Epithelial cell of prostate (primary cell): ENCODE measurements around the gene GALNT9.

ENCODE experiments used
- DNase-seq: peaks from one replicate; pipeline ENCODE4 v3.0.0-alpha.2; 2011; ENCODE audit warnings: low read depth, low spot score
- H3K27ac ChIP-seq: fragments of 450-650 bp; 2 replicates; pipeline ENCODE4 v1.5.1; 2017; ENCODE audit warnings: mild to moderate bottlenecking

The GALNT9 gene

GRCh38 chr12:132284827-132285741 is 44.3 kb downstream of the GALNT9 start:
- DNase-seq: peak; percentile 12
- no peak overlapping the region for H3K27ac ChIP-seq

DNA sequence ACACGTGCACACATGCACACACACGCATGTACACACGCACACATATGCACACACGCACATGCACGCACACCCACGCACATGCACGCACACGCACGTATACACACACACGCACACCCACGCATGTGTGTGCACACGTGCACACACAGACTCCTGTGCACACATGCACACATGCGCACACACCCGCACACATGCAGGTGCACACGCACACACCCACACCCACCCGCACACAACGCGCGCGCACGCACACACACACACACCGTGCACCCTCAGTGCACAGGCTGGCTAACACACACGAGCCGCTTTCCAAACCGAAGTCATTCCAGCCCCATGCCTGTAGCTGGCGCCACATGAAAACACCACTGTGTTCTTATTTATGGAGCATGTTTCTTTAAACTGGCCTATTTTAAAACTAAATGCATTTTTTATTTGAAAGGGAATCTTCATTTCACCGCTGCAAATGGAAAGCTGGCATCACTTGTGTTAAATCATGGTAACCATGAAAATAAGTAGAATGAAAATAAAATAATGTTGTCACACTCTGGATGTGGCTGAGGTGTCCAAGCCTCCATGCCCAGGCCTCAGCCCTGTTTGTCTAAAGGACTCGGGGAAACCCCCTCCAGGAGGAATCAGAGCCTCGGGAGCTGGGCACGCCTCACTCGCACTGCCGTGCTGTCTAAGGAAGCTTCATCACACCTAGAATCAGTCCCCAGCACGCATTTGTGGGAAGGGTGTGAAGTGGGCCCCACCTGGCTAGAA is 45.1 kb downstream of the GALNT9 start:
- no peak overlapping the region for H3K27ac ChIP-seq
- DNase-seq: no peak

DNA sequence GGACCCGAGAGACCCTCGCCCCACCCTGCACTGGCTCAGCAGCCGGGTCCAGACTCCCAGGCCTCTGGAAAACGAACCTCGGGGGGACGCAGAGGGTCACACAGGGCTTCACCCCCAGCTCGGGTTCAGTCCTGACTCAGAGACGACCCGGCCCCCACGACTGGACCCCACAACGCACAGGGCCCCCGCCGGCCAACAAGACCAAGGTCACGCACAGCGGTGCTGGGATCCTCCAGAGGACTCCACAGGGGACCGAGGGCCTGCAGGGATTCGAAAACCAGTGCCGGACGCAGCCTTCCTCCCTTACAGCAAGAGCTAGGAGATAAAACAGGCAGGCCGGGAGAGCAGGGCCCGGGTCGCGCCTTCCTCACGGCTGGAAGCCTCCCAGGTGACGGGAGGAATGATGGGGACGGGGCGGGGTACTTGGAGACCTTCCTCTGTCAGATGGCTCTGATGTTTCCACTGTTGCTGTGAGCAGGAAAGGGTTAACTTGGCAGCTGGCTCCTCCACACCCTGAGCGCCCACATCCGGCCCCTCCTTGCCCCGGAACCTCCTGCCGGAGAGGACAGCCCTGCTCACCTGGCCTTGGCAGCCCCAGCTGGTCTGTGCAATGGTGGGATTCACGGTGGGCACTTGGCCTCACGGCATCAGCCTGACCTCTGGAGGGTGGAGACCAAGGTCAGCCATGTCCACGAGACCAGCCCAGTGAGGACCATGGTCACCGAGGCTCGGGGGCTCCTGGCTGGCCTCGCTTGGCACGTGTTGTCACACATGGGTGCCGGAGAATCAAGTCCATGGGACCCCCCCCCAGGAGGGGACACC is 46.2 kb downstream of the GALNT9 start:
- no peak for DNase-seq
- H3K27ac ChIP-seq: no peak overlapping the region

- DNase-seq: no peak
- no peak overlapping the region for H3K27ac ChIP-seq
Measured at GRCh38 chr12:132282031-132282949, 47.1 kb downstream of the GALNT9 start.

DNA sequence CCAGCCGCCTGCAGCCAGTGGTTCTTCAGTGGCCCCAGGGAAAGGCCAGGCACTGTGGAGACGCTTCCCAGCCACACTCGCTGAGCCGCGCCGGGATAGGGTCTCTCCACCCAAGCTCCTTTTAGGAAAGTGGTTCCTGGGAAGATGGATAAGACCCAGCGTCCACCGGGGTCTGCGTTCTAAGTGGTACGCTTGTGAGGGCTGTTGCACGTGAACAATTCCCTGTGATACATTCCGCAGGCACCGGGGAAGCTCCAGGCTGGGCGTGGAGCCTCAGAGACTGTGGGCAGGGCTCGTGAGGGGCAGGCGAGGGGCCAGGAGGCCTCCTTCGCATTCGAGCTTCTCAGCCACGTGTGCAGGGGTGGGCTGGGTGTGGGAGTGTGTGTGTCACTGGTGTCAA is 48.4 kb downstream of the GALNT9 start:
- no peak for DNase-seq
- no peak overlapping the region for H3K27ac ChIP-seq

DNA sequence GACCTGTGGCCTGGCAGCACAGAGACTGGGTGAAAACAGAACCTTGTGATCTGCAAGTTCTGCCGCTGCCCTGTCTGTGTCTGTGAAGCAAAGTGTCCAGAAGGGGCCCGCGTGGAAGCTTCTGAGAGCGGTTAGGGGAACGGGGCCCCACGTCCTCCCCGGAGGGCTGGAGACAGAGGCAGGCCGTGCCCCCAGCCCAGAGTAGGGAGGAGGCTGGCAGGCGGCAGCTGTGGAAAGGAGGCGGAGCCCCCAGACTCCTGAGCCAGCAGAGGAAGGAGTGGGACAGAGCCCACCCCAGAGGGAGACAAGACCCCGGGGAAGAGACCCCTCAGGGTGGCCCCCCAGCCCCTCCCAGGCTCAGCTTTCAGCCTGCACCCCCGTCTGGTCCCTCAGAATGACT is 49.0 kb downstream of the GALNT9 start:
- no peak for DNase-seq
- no peak overlapping the region for H3K27ac ChIP-seq

DNA sequence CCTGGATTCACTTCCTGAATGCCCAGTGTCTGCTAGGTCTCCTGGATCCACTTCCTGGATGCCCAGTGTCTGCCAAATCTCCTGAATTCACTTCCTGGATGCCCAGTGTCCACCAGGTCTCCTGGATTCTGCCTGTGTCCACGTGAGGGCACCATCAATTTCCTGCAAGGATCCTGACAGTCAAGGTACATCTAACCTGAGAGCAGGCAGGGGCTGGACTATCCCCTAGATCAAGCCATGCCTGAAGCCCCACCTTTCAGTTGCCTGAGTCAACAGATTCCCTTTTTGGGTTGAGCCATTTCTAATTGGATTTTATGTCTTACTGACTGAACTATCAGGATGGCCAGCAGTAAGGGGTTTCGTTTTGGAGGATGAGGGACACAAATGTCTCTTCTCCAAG is 49.5 kb downstream of the GALNT9 start:
- no peak for DNase-seq
- H3K27ac ChIP-seq: no peak overlapping the region

DNA sequence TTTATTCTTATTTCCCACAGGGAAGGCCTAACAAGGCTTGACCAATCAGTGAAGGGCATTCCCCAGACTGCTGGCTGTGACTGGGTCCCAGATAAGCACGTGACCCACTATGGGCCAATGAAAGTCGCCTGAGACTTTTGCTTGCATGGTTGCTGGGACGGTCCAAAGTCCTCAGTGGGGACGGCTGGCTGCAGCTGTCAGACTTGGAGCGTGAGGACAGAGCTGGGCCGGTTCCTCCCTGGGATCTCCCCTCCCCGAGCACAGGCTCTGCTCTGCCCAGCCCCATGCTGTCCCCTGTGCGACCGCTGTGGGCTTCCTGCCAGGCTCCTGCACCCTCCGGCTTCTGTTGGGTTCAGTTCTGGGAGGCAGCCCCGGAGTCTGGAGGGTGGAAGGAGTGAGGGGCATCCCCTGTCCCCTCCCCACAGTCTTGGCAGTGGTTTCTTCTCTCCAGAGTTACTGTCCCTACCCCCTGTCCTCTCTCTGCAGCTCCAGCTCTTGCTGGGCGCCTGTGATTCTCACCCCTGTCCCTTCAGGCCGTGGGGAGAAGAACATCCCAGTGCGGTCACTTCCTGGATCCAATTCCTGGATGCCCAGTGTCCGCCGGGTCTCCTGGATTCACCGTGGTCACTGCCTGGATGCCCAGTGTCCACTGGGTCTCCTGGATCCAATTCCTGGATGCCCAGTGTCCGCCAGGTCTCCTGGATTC is 50.1 kb downstream of the GALNT9 start:
- DNase-seq: no peak
- no peak overlapping the region for H3K27ac ChIP-seq

- no peak overlapping the region for H3K27ac ChIP-seq
- DNase-seq: no peak
Measured at GRCh38 chr12:132278401-132279183, 50.8 kb downstream of the GALNT9 start.

GRCh38 chr12:132277949-132278348 is 51.4 kb downstream of the GALNT9 start:
- H3K27ac ChIP-seq: no peak overlapping the region
- no peak for DNase-seq

- no peak for DNase-seq
- no peak overlapping the region for H3K27ac ChIP-seq
Measured at GRCh38 chr12:132277374-132277941, 51.9 kb downstream of the GALNT9 start.

- no peak for DNase-seq
- no peak overlapping the region for H3K27ac ChIP-seq
Measured at GRCh38 chr12:132276827-132277373, 52.5 kb downstream of the GALNT9 start.

DNA sequence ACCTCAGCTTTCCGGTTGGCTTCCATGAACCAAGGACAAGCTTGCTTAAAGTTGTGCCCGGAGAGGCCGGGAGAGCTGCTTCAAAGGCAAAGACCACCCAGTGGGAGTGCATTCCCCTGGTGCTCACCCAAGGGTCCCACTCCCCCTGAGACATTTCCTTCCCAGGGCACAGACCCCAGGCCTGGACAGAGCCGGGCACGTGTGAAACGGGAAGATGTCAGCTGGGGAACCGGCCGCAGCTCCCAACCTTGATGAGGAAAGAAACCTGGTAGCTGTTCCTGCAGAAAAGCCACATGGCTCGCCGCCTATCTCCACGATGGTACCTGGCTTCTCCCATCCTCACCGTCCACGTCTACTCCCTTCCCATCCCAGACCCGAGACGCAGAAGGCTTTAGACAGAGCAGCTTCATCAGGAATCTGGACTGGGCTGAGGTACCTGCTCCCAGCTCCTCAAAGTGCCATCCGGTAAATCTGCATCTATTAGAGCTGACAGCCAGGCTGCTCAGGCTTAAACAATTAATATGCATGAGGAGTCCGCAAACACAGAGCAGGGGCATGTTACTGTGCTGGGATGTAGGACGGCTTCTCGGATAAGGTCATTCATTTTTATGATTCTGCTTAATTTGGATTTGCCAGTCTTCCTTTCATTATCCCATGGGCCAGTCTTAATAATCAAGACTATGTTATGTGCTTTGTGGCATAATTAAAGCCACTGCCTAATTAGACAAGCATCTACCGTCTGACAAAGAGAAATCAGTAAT is 53.1 kb downstream of the GALNT9 start:
- DNase-seq: no peak

GRCh38 chr12:132275631-132276030 is 53.8 kb downstream of the GALNT9 start:
- no peak for DNase-seq
- H3K27ac ChIP-seq: no peak overlapping the region

More for the DNA sequence above, 53.1 kb downstream of the GALNT9 start:
- H3K27ac ChIP-seq: no peak overlapping the region

GRCh38 chr12:132275110-132275531 is 54.3 kb downstream of the GALNT9 start:
- DNase-seq: no peak
- no peak overlapping the region for H3K27ac ChIP-seq

DNA sequence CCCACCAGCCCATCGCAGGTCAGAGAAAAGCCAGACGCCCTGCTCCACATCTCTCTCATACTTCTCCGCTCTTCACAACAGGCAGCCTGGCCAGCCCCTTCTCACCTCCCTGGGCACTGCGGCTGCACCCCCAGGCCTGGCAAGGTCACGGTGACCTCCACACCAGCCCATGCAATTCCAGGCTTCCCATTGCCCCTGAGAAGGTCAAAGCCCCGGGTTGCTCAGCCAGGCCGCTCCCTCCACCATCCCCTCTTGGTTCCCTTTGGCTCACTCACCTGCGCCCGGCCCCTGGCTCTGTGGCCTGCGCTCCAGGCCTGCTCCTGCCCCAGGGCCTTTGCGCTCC is 55.4 kb downstream of the GALNT9 start:
- H3K27ac ChIP-seq: no peak overlapping the region
- no peak for DNase-seq

DNA sequence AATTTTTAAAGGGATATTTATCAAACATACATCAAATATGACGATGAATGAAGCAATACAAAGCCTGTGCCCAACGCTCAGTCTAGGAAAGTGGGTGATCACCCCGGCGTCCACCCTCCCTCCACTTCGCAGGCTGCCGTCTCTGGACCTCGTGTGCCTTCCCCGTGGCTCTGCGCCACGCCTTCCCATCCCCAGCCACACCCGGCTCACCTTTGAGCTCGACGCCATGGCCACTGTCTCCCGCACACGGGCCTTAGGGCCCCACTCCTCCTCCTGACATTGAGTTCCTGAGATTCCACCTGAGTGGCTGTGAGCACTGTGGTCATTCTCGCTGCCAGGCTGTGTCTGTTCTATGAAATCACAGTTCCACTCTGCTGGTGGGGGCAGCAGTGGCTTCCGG is 56.7 kb downstream of the GALNT9 start:
- no peak overlapping the region for H3K27ac ChIP-seq
- DNase-seq: no peak
